HEK293 (cell line): ENCODE data around the gene ITGA2B.

ENCODE experiments used
- CTCF ChIA-PET: fragments of 350-600 bp; formaldehyde crosslinking; extraction: SDS; loops from one replicate; lab custom pipeline; 2021; ENCODE audit warnings: antibody characterized with exemption; lab: Yijun Ruan, JAX
- POLR2A ChIA-PET: fragments of 300-600 bp; formaldehyde crosslinking; extraction: SDS; loops from one replicate; lab custom pipeline; 2020; ENCODE audit warnings: antibody characterized with exemption, inconsistent platforms; lab: Yijun Ruan, JAX
- H3K27ac ChIP-seq: fragments of 200-500 bp; sonication (Bioruptor generic); 2 replicates; pipeline ENCODE4 v1.5.1; 2014; ENCODE audit warnings: low read depth, low read length, control low read depth, inconsistent platforms; ENCODE audit errors: extremely low read depth
- H3K36me3 ChIP-seq, 2 experiments: fragments of 200-500 bp in 1 of 2; sonication (Bioruptor generic) in 1 of 2; 1 replicate in 1 of 2; 2 replicates in 1 of 2; pipeline ENCODE4 v1.5.1; 2014 to 2017; ENCODE audit warnings: inconsistent platforms in 2 of 2, low read length in 2 of 2; ENCODE audit not compliant: control insufficient read depth in 2 of 2, insufficient read depth in 1 of 2
- H3K4me1 ChIP-seq: fragments of 200-500 bp; sonication (Bioruptor generic); 2 replicates; pipeline ENCODE4 v1.5.1; 2014; ENCODE audit warnings: mild to moderate bottlenecking, low read length, inconsistent platforms; ENCODE audit not compliant: control insufficient read depth, insufficient read depth
- H3K4me3 ChIP-seq: 2 replicates; pipeline ENCODE4 v1.5.1; 2011; ENCODE audit warnings: low read depth, mild to moderate bottlenecking, control low read depth, low read length, moderate library complexity
- H3K9me3 ChIP-seq: fragments of 200-500 bp; sonication (Bioruptor generic); 2 replicates; pipeline ENCODE4 v1.5.1; 2014; ENCODE audit warnings: low read depth, low read length, inconsistent platforms; ENCODE audit not compliant: control insufficient read depth, insufficient read depth
- HOXD13 ChIP-seq: sonication (generic); formaldehyde crosslinking; IDR thresholded peaks from 2 replicates; pipeline ENCODE4 v1.8.0; 2022; ENCODE audit warnings: missing genetic modification reagents, borderline replicate concordance
- IKZF3 ChIP-seq: fragments of 450-650 bp; IDR thresholded peaks from 2 replicates; pipeline ENCODE4 v1.5.0; 2018; ENCODE audit warnings: missing biosample characterization, mild to moderate bottlenecking, missing genetic modification characterization, moderate library complexity
- KLF10 ChIP-seq: fragments of 450-650 bp; IDR thresholded peaks from 2 replicates; pipeline ENCODE4 v1.5.1; 2018; ENCODE audit warnings: missing biosample characterization, mild to moderate bottlenecking, missing genetic modification characterization
- MZF1 ChIP-seq: fragments of 450-650 bp; formaldehyde crosslinking; IDR thresholded peaks from 2 replicates; pipeline ENCODE4 v1.5.1; 2017; ENCODE audit warnings: missing biosample characterization, missing genetic modification characterization, borderline replicate concordance
- REPIN1 ChIP-seq: fragments of 450-650 bp; formaldehyde crosslinking; IDR thresholded peaks from 2 replicates; pipeline ENCODE4 v1.5.1; 2017; ENCODE audit warnings: missing biosample characterization, missing genetic modification characterization, low read depth
- SETDB1 ChIP-seq: IDR thresholded peaks from one replicate; pipeline ENCODE4 v1.6.1; 2017; ENCODE audit warnings: mild to moderate bottlenecking, low read length, moderate library complexity, mixed read lengths; ENCODE audit not compliant: insufficient read length
- ZBTB17 ChIP-seq: fragments of 450-650 bp; formaldehyde crosslinking; IDR thresholded peaks from 2 replicates; pipeline ENCODE4 v1.5.1; 2016; ENCODE audit warnings: missing biosample characterization, missing genetic modification characterization
- ZBTB26 ChIP-seq: fragments of 450-650 bp; formaldehyde crosslinking; optimal IDR thresholded peaks from 2 replicates; pipeline ENCODE3; 2016; ENCODE audit warnings: missing biosample characterization, mild to moderate bottlenecking, missing genetic modification characterization
- ZBTB6 ChIP-seq: fragments of 450-650 bp; formaldehyde crosslinking; IDR thresholded peaks from 2 replicates; pipeline ENCODE4 v1.5.1; 2017; ENCODE audit warnings: missing biosample characterization, missing genetic modification characterization
- ZBTB8A ChIP-seq: fragments of 450-650 bp; formaldehyde crosslinking; IDR thresholded peaks from 2 replicates; pipeline ENCODE4 v1.5.1; 2016; ENCODE audit warnings: missing biosample characterization, missing genetic modification characterization
- ZEB2 ChIP-seq: fragments of 450-650 bp; formaldehyde crosslinking; IDR thresholded peaks from 2 replicates; pipeline ENCODE4 v1.5.1; 2016; ENCODE audit warnings: missing biosample characterization, missing genetic modification characterization
- ZFHX2 ChIP-seq: fragments of 450-650 bp; formaldehyde crosslinking; conservative IDR thresholded peaks from 2 replicates; pipeline ENCODE4 v1.5.1; 2016; ENCODE audit warnings: missing biosample characterization, missing genetic modification characterization
- ZFP3 ChIP-seq: fragments of 450-650 bp; formaldehyde crosslinking; IDR thresholded peaks from 2 replicates; pipeline ENCODE4 v1.5.1; 2016; ENCODE audit warnings: low read depth, missing biosample characterization, missing genetic modification characterization
- ZNF174 ChIP-seq: fragments of 450-650 bp; formaldehyde crosslinking; IDR thresholded peaks from 2 replicates; pipeline ENCODE4 v1.5.0; 2017; ENCODE audit warnings: missing biosample characterization, mild to moderate bottlenecking, missing genetic modification characterization
- ZNF23 ChIP-seq: fragments of 450-650 bp; formaldehyde crosslinking; IDR thresholded peaks from 2 replicates; pipeline ENCODE4 v1.5.1; 2016; ENCODE audit warnings: missing biosample characterization, missing genetic modification characterization, borderline replicate concordance
- ZNF248 ChIP-seq: fragments of 450-650 bp; formaldehyde crosslinking; IDR thresholded peaks from 2 replicates; pipeline ENCODE4 v1.5.1; 2017; ENCODE audit warnings: missing biosample characterization, missing genetic modification characterization
- ZNF423 ChIP-seq: fragments of 450-650 bp; formaldehyde crosslinking; IDR thresholded peaks from 2 replicates; pipeline ENCODE4 v1.5.1; 2016; ENCODE audit warnings: missing biosample characterization, missing genetic modification characterization
- ZNF529 ChIP-seq: fragments of 450-650 bp; formaldehyde crosslinking; IDR thresholded peaks from 2 replicates; pipeline ENCODE4 v1.5.1; 2017; ENCODE audit warnings: missing genetic modification characterization, missing biosample characterization; ENCODE audit not compliant: insufficient replicate concordance
- ZNF561 ChIP-seq: fragments of 450-650 bp; IDR thresholded peaks from 2 replicates; pipeline ENCODE4 v1.5.1; 2018; ENCODE audit warnings: missing biosample characterization, missing genetic modification characterization, borderline replicate concordance
- ZNF596 ChIP-seq: fragments of 450-650 bp; IDR thresholded peaks from 2 replicates; pipeline ENCODE4 v1.5.0; 2018; ENCODE audit warnings: missing biosample characterization, mild to moderate bottlenecking, missing genetic modification characterization, moderate library complexity
- ZNF629 ChIP-seq: fragments of 450-650 bp; formaldehyde crosslinking; IDR thresholded peaks from 2 replicates; pipeline ENCODE4 v1.5.1; 2017; ENCODE audit warnings: missing biosample characterization, missing genetic modification characterization
- ZNF654 ChIP-seq: fragments of 450-650 bp; formaldehyde crosslinking; IDR thresholded peaks from 2 replicates; pipeline ENCODE4 v1.5.1; 2016; ENCODE audit warnings: low read depth, missing biosample characterization, missing genetic modification characterization
- ZNF843 ChIP-seq: fragments of 450-650 bp; formaldehyde crosslinking; IDR thresholded peaks from 2 replicates; pipeline ENCODE4 v1.5.1; 2016; ENCODE audit warnings: missing biosample characterization, missing genetic modification characterization
- ZSCAN23 ChIP-seq: fragments of 450-650 bp; formaldehyde crosslinking; IDR thresholded peaks from 2 replicates; pipeline ENCODE4 v1.5.1; 2016; ENCODE audit warnings: missing biosample characterization, missing genetic modification characterization
- TF ChIP-seq, protein P1 (sequence below): fragments of 450-650 bp; formaldehyde crosslinking; IDR thresholded peaks from 2 replicates; pipeline ENCODE4 v1.5.1; 2016; ENCODE audit warnings: missing biosample characterization, missing genetic modification characterization
- TF ChIP-seq, protein P2 (sequence below): fragments of 450-650 bp; formaldehyde crosslinking; IDR thresholded peaks from 2 replicates; pipeline ENCODE4 v1.5.1; 2017; ENCODE audit warnings: missing biosample characterization, mild to moderate bottlenecking, missing genetic modification characterization, moderate library complexity
- TF ChIP-seq, protein P3 (sequence below): fragments of 450-650 bp; formaldehyde crosslinking; IDR thresholded peaks from 2 replicates; pipeline ENCODE4 v1.5.1; 2016; ENCODE audit warnings: missing biosample characterization, missing genetic modification characterization

ITGA2B gene

DNA sequence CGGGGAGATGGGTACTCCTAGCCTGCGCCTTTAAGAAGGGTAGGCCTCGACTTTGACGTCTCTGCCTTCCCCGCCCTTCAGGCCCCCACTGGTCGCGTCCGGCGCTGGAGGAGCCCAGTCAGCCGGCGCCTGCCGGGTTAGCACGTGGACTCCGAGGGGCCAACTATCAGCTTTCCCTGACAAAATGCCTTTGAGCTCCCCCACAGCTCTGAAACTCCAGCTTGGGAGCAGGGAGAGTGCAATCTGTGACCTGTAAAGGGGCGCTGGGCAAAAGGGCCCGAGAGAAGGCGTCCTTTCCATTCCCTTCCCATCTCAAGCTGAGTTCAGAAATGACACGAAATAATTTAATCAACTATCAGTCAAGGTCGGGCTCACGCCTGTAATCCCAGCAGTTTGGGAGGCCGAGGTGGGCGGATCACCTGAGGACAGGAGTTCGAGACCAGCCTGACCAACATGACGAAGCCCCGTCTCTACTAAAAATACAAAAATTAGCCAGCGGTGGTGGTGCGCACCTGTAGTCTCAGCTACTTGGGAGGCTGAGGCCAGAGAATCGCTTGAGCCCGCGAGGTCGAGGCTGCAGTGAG lies 62.5 kb downstream of the ITGA2B start (continued):
- TF ChIP-seq REPIN1 (tag by site-specific recombination) = no peak

- H3K36me3 ChIP-seq = peaks cover 3 to 30% of the 10 kb centered on the region in 2 experiments; a peak in 2 of 3 replicates
- H3K4me1 ChIP-seq = 0 out of 2 replicates have a peak, but pooled peaks cover 3% of the 10 kb centered on the region
- POLR2A ChIA-PET = interaction anchor here (0.5 to 2.4 kb wide), 14 partner anchors 10 to 1850 kb away, joined by 3 to 11 read pairs (median 4); partner anchors contain the start of genes TMUB2 and UBTF
- H3K27ac ChIP-seq = peak within 1 kb of the TSS; percentile 56; the same call in 1 of the 2 replicates
- no peaks in the 10 kb centered on the region for H3K9me3 ChIP-seq
- H3K4me3 ChIP-seq = peak within 1 kb of the TSS; percentile 88
- CTCF ChIA-PET = interaction anchor here (0.5 to 1.8 kb wide), 9 partner anchors 14 to 1295 kb away, joined by 3 to 7 read pairs (median 3); partner anchors contain the start of gene GRN
- TF ChIP-seq ZNF843 (tag by site-specific recombination) = no peak
- TF ChIP-seq, protein P1, sequence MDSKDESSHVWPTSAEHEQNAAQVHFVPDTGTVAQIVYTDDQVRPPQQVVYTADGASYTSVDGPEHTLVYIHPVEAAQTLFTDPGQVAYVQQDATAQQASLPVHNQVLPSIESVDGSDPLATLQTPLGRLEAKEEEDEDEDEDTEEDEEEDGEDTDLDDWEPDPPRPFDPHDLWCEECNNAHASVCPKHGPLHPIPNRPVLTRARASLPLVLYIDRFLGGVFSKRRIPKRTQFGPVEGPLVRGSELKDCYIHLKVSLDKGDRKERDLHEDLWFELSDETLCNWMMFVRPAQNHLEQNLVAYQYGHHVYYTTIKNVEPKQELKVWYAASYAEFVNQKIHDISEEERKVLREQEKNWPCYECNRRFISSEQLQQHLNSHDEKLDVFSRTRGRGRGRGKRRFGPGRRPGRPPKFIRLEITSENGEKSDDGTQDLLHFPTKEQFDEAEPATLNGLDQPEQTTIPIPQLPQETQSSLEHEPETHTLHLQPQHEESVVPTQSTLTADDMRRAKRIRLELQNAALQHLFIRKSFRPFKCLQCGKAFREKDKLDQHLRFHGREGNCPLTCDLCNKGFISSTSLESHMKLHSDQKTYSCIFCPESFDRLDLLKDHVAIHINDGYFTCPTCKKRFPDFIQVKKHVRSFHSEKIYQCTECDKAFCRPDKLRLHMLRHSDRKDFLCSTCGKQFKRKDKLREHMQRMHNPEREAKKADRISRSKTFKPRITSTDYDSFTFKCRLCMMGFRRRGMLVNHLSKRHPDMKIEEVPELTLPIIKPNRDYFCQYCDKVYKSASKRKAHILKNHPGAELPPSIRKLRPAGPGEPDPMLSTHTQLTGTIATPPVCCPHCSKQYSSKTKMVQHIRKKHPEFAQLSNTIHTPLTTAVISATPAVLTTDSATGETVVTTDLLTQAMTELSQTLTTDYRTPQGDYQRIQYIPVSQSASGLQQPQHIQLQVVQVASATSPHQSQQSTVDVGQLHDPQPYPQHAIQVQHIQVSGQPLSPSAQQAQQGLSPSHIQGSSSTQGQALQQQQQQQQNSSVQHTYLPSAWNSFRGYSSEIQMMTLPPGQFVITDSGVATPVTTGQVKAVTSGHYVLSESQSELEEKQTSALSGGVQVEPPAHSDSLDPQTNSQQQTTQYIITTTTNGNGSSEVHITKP (tag by site-specific recombination) = peak; percentile 31; the same call in 1 of the 2 replicates
- peak; percentile 14 for TF ChIP-seq ZBTB8A (tag by site-specific recombination)
- peak; percentile 84; the same call in 1 of the 2 replicates for TF ChIP-seq ZNF561 (tag by site-specific recombination)
- TF ChIP-seq SETDB1 = no peak
- TF ChIP-seq ZNF629 = 0 out of 2 replicates have a peak, but pooled peaks have one; percentile 3
- TF ChIP-seq, protein P2, sequence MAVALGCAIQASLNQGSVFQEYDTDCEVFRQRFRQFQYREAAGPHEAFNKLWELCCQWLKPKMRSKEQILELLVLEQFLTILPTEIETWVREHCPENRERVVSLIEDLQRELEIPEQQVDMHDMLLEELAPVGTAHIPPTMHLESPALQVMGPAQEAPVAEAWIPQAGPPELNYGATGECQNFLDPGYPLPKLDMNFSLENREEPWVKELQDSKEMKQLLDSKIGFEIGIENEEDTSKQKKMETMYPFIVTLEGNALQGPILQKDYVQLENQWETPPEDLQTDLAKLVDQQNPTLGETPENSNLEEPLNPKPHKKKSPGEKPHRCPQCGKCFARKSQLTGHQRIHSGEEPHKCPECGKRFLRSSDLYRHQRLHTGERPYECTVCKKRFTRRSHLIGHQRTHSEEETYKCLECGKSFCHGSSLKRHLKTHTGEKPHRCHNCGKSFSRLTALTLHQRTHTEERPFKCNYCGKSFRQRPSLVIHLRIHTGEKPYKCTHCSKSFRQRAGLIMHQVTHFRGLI (tag by site-specific recombination) = no peak
- TF ChIP-seq ZNF423 (tag by site-specific recombination) = no peak
- no peak for TF ChIP-seq ZNF174 (tag by site-specific recombination)
- TF ChIP-seq ZSCAN23 (tag by site-specific recombination) = no peak
- TF ChIP-seq ZNF248 (tag by site-specific recombination) = no peak
- 0 out of 2 replicates have a peak, but pooled peaks have one; percentile 39 for TF ChIP-seq ZNF596 (tag by site-specific recombination)
- TF ChIP-seq ZFP3 (tag by site-specific recombination) = no peak
- peak; percentile 74; the same call in 1 of the 2 replicates for TF ChIP-seq KLF10
- peak; percentile 57 for TF ChIP-seq ZBTB17 (tag by site-specific recombination)
- no peak for TF ChIP-seq MZF1 (tag by site-specific recombination)
- TF ChIP-seq ZNF23 (tag by site-specific recombination) = no peak
- TF ChIP-seq ZNF529 = no peak
- TF ChIP-seq, protein P3, sequence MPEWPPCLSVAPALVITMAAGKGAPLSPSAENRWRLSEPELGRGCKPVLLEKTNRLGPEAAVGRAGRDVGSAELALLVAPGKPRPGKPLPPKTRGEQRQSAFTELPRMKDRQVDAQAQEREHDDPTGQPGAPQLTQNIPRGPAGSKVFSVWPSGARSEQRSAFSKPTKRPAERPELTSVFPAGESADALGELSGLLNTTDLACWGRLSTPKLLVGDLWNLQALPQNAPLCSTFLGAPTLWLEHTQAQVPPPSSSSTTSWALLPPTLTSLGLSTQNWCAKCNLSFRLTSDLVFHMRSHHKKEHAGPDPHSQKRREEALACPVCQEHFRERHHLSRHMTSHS (tag by site-specific recombination) = no peak
- TF ChIP-seq IKZF3 (tag by site-specific recombination) = 0 out of 2 replicates have a peak, but pooled peaks have one; percentile 36
- TF ChIP-seq ZNF654 (tag by site-specific recombination) = no peak
- TF ChIP-seq ZFHX2 = peak; percentile 69
- peak; percentile 46; the same call in 1 of the 2 replicates for TF ChIP-seq ZBTB6 (tag by site-specific recombination)
- TF ChIP-seq ZEB2 (tag by site-specific recombination) = no peak; the same call in 1 of the 2 replicates
- TF ChIP-seq ZBTB26 (tag by site-specific recombination) = peak; percentile 73
- no peak for TF ChIP-seq HOXD13
These were observed 64.7 kb downstream of the ITGA2B start, which contains the start of gene SLC25A39 for GRCh38 chr17:44324571-44325275. Gene SLC25A39, minus strand, starts transcription at chr17:44324823. Its CDS starts 1,261 bp downstream, at chr17:44323562.
